Measurements from ENCODE around the gene PHF2. TPM values are rescaled to one million over a fixed set of nuclear protein-coding genes. Genes with fewer than 3 reads are reported as not detected.
"Not testable (repeated sequence)": the region's sequence is repeated elsewhere in the genome, so short reads cannot be mapped to it uniquely, and the experiment has no call there.

The PHF2 gene
- total RNA-seq, 2 donors from 2014 or later, result 23.3 to 27.6 TPM

DNA sequence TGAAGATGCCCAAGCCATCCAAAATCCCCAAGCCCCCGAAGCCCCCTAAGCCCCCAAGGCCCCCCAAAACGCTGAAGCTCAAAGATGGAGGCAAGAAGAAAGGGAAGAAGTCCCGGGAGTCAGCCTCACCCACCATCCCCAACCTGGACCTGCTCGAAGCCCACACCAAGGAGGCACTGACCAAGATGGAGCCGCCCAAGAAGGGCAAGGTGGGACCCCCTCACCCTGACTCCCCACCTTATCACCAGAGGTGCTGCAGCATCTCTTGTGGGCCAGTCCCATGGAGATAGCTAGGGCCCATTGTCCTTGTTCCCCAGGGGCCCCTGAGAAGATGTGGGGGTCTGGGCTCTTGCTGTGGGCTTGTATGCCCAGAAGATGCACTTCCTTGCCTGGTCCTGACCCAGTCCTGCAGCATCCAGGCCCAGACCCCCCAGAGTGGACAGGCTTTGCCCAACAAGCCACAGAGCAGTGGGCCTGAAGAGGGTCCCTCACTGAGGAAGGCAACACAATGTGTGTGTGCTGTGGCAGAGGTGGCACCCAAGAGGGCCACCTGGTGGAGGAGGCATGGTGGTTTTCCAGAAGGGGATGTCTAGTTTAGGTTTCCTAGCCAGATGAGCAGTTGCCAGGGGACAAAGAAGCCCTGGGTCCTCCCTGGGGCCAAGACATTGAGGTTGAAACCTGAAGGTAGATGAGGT is 84.1 kb downstream of the PHF2 start:
- H3K27me3 Mint-ChIP-seq (ENCODE audit: low read depth), result no peaks in the 10 kb centered on the region
- no peaks in the 10 kb centered on the region for H3K4me1 Mint-ChIP-seq (ENCODE audit: low read depth)
- no peak overlapping the region for H3K4me3 Mint-ChIP-seq
- no peaks in the 10 kb centered on the region for H3K36me3 Mint-ChIP-seq (ENCODE audit: insufficient read depth in 2 of 2)
- no peaks in the 10 kb centered on the region for H3K9me3 Mint-ChIP-seq
- no peak for DNase-seq
- no peak overlapping the region for H3K27ac Mint-ChIP-seq
- no peak for ATAC-seq (replicated peaks in 1 of 2)

- no peak for ATAC-seq (replicated peaks in 1 of 2)
- Mint-ChIP-seq H3K27me3 (ENCODE audit: low read depth) (no peaks in the 10 kb centered on the region), H3K4me1 (ENCODE audit: low read depth) (no peaks in the 10 kb centered on the region), H3K4me3 (no peak overlapping the region), H3K27ac (no peak overlapping the region), H3K36me3 (ENCODE audit: insufficient read depth in 2 of 2) (no peaks in the 10 kb centered on the region), H3K9me3 (no peaks in the 10 kb centered on the region)
- DNase-seq, result no peak
These were observed 85.2 kb downstream of the PHF2 start for GRCh38 chr9:93661591-93661990.

GRCh38 chr9:93662016-93662638 is 85.7 kb downstream of the PHF2 start:
- H3K36me3 Mint-ChIP-seq (ENCODE audit: insufficient read depth in 2 of 2), result no peaks in the 10 kb centered on the region
- H3K27ac Mint-ChIP-seq, result no peak overlapping the region
- H3K4me1 Mint-ChIP-seq (ENCODE audit: low read depth), result no peaks in the 10 kb centered on the region
- DNase-seq, result no peak
- no peaks in the 10 kb centered on the region for H3K27me3 Mint-ChIP-seq (ENCODE audit: low read depth)
- H3K9me3 Mint-ChIP-seq, result no peaks in the 10 kb centered on the region
- no peak overlapping the region for H3K4me3 Mint-ChIP-seq
- ATAC-seq (replicated peaks in 1 of 2), result no peak

DNA sequence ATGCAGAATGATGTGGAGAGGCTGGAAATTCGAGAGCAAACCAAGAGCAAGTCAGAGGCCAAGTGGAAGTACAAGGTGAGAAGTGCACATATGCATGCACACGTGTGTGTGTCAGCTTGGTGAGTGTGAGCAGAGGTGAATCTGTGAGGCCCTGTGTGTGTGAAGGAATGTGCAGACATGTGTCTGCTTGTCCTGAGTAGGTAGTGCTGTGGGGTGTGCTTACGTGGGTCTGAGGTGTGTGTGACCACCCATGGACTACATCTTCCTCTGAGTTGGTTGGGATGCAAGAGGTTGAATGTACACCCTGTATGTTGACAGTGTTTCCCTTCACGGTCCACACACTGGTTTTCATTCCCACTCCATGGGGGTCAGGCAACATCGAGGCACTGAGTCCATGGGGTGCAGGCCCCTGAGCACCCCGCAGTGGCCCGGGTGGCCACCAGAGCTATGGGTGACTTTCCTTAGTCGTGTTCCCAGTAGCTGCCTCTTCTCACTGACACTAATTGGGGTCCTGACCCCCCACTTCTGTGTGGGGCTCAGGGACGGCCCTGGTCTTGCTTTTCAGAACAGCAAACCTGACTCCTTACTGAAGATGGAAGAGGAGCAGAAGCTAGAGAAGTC is 86.7 kb downstream of the PHF2 start:
- Mint-ChIP-seq H3K27ac (no peak overlapping the region), H3K27me3 (ENCODE audit: low read depth) (no peaks in the 10 kb centered on the region), H3K36me3 (ENCODE audit: insufficient read depth in 2 of 2) (no peaks in the 10 kb centered on the region), H3K4me1 (ENCODE audit: low read depth) (no peaks in the 10 kb centered on the region), H3K4me3 (no peak overlapping the region), H3K9me3 (no peaks in the 10 kb centered on the region)
- ATAC-seq (replicated peaks in 1 of 2) (no peak), DNase-seq (no peak)

- H3K9me3 Mint-ChIP-seq, result no peaks in the 10 kb centered on the region
- no peaks in the 10 kb centered on the region for H3K27me3 Mint-ChIP-seq (ENCODE audit: low read depth)
- H3K4me1 Mint-ChIP-seq (ENCODE audit: low read depth), result no peaks in the 10 kb centered on the region
- no peak overlapping the region for H3K4me3 Mint-ChIP-seq
- no peak overlapping the region for H3K27ac Mint-ChIP-seq
- DNase-seq (no peak), ATAC-seq (replicated peaks in 1 of 2) (no peak)
- H3K36me3 Mint-ChIP-seq (ENCODE audit: insufficient read depth in 2 of 2), result no peaks in the 10 kb centered on the region
These were observed 87.6 kb downstream of the PHF2 start for GRCh38 chr9:93663877-93664548.

DNA sequence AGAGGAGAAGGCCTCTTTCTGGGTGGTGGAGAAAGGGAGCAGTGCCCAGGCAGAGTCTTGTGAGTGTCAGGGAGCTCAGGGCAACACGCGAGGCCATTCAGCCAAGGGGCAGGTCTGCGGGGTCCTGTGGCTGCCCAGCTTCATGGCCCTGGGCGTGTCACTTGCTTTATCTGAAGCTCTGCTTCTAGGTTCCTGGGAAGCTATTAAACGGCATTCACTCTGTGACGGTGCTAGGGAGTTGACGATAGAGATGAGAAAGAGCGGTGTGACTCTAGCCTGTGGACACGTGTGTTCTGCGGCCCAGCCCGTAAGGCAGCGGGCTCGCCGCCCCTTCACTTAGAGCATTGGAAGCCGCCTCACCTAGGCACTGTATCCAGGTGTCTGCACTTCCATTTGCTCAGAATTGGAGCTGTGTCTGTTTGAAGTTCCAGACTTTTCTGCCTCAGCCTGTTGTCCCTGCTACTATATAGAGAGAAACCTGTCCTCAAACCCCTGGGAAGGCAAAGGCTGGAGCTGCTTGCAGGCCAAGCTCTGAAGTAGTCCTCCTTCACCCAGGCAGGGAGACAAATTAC is 88.3 kb downstream of the PHF2 start:
- DNase-seq, result no peak

DNA sequence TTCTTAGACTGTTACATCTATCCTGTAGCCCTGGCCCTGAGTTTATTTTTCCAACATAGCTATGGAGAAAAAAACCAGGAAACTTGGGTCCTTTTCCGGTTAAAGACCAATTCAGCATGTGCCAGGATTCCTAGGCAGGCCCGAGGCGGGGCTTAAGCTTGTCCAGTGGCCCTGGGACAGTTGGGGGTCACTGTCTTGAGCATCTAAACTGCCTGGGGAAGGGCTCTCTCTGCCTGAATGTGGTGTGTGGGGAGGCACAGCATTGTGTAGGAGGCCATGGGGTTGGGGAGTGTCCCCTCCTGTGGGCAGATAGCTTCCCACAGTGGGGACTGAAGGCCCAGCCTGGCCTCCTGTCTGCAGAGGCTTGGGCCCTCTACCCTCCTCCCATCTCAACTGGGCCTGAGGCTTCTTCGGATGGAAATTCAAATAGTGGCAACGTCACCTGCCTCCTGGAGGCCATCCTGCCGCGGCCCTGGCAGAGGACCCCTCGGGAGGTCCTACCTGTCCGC is 88.8 kb downstream of the PHF2 start:
- H3K4me3 Mint-ChIP-seq, result no peak overlapping the region
- DNase-seq (no peak), ATAC-seq (replicated peaks in 1 of 2) (no peak)
- H3K4me1 Mint-ChIP-seq (ENCODE audit: low read depth), result no peaks in the 10 kb centered on the region
- no peak overlapping the region for H3K27ac Mint-ChIP-seq
- no peaks in the 10 kb centered on the region for H3K27me3 Mint-ChIP-seq (ENCODE audit: low read depth)
- H3K36me3 Mint-ChIP-seq (ENCODE audit: insufficient read depth in 2 of 2), result no peaks in the 10 kb centered on the region
- no peaks in the 10 kb centered on the region for H3K9me3 Mint-ChIP-seq

More for the DNA sequence above, 88.3 kb downstream of the PHF2 start:
- Mint-ChIP-seq H3K27me3 (ENCODE audit: low read depth) (no peaks in the 10 kb centered on the region), H3K27ac (no peak overlapping the region), H3K36me3 (ENCODE audit: insufficient read depth in 2 of 2) (no peaks in the 10 kb centered on the region), H3K4me1 (ENCODE audit: low read depth) (no peaks in the 10 kb centered on the region), H3K4me3 (no peak overlapping the region), H3K9me3 (no peaks in the 10 kb centered on the region)
- ATAC-seq (replicated peaks in 1 of 2), result no peak

- no peaks in the 10 kb centered on the region for H3K36me3 Mint-ChIP-seq (ENCODE audit: insufficient read depth in 2 of 2)
- no peak for DNase-seq
- H3K27ac Mint-ChIP-seq, result no peak overlapping the region
- no peak overlapping the region for H3K4me3 Mint-ChIP-seq
- no peaks in the 10 kb centered on the region for H3K4me1 Mint-ChIP-seq (ENCODE audit: low read depth)
- no peaks in the 10 kb centered on the region for H3K27me3 Mint-ChIP-seq (ENCODE audit: low read depth)
- ATAC-seq (replicated peaks in 1 of 2), result no peak
- peaks cover 0 to 2% of the 10 kb centered on the region in 2 donors for H3K9me3 Mint-ChIP-seq
These were observed 89.5 kb downstream of the PHF2 start for GRCh38 chr9:93665637-93666438.

GRCh38 chr9:93666439-93666784 is 90.0 kb downstream of the PHF2 start:
- DNase-seq; H3K36me3 Mint-ChIP-seq (ENCODE audit: insufficient read depth in 2 of 2); H3K9me3 Mint-ChIP-seq; H3K27me3 Mint-ChIP-seq (ENCODE audit: low read depth); ATAC-seq (replicated peaks in 1 of 2); H3K27ac Mint-ChIP-seq; H3K4me1 Mint-ChIP-seq (ENCODE audit: low read depth); H3K4me3 Mint-ChIP-seq: not testable (repeated sequence)

GRCh38 chr9:93667006-93667405 is 90.6 kb downstream of the PHF2 start:
- H3K4me3 Mint-ChIP-seq, result no peak overlapping the region
- DNase-seq, result no peak
- no peaks in the 10 kb centered on the region for H3K27me3 Mint-ChIP-seq (ENCODE audit: low read depth)
- no peak overlapping the region for H3K27ac Mint-ChIP-seq
- H3K9me3 Mint-ChIP-seq, result peaks cover 0 to 2% of the 10 kb centered on the region in 2 donors
- H3K36me3 Mint-ChIP-seq (ENCODE audit: insufficient read depth in 2 of 2), result peaks cover 0 to 4% of the 10 kb centered on the region in 2 donors
- no peaks in the 10 kb centered on the region for H3K4me1 Mint-ChIP-seq (ENCODE audit: low read depth)
- ATAC-seq (replicated peaks in 1 of 2), result no peak

- Mint-ChIP-seq H3K4me3 (no peak overlapping the region), H3K27ac (no peak overlapping the region), H3K4me1 (ENCODE audit: low read depth) (no peaks in the 10 kb centered on the region), H3K27me3 (ENCODE audit: low read depth) (no peaks in the 10 kb centered on the region), H3K9me3 (peaks cover 0 to 2% of the 10 kb centered on the region in 2 donors), H3K36me3 (ENCODE audit: insufficient read depth in 2 of 2) (peaks cover 0 to 4% of the 10 kb centered on the region in 2 donors)
- ATAC-seq (replicated peaks in 1 of 2) (no peak), DNase-seq (no peak)
These were observed 91.2 kb downstream of the PHF2 start for GRCh38 chr9:93667627-93668026.

DNA sequence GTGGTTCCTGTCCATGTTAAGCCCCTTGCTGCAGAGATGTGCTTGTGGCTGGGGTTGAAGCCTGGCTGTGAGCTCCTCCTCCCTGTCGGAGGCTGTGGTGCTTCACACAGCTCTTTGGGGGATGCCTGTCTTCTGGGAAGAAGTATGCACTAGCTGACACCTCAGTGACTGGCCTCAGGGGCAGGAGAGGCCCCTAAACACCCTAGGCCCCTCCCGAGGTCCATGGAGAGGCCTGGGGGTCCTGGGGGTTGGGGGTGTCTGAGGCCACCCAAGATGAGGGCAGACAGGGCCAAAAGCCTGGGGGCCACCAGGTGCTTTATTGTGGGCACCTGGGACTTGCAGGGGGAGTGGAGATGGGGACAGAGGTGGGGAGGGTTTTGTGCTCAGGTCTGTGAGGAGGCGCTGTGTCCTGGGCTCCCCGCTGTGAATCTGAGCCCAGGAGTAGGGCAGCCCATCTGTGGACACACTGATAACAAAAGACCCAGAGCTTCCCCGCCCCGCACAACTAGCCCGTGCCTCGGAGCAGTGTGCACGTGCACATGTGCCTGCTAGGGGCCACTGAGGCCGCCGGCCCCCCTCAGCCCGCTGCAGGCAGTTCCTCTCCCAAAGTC is 92.0 kb downstream of the PHF2 start:
- no peak overlapping the region for H3K27ac Mint-ChIP-seq
- H3K36me3 Mint-ChIP-seq (ENCODE audit: insufficient read depth in 2 of 2), result peaks cover 0 to 4% of the 10 kb centered on the region in 2 donors
- DNase-seq, result no peak
- no peaks in the 10 kb centered on the region for H3K27me3 Mint-ChIP-seq (ENCODE audit: low read depth)
- H3K9me3 Mint-ChIP-seq, result peaks cover 0 to 4% of the 10 kb centered on the region in 2 donors
- ATAC-seq (replicated peaks in 1 of 2), result no peak
- no peaks in the 10 kb centered on the region for H3K4me1 Mint-ChIP-seq (ENCODE audit: low read depth)
- no peak overlapping the region for H3K4me3 Mint-ChIP-seq
